IMR-90 (cell line): Measurements from ENCODE around the gene CTNND2. TPM values are rescaled to one million over a fixed set of nuclear protein-coding genes. Genes with fewer than 3 reads are reported as not detected.

ENCODE experiments used
- ATAC-seq: fragments of 200-7000 bp; cut with Tn5 transposase; 2 replicates; pipeline ENCODE4 v1.9.1; 2020; ENCODE audit warnings: low read depth, mild to moderate bottlenecking, moderate library complexity
- BruUV-seq: library from RNA; stranded (reverse); fragments of 400-500 nt; replicated peaks from 2 replicates; lab custom pipeline; 2021; lab: Mats Ljungman, UMichigan
- CTCF ChIA-PET: fragments of 300-600 bp; formaldehyde crosslinking; extraction: SDS; loops from one replicate; lab custom pipeline; 2021; ENCODE audit warnings: antibody characterized with exemption; lab: Yijun Ruan, JAX
- POLR2A ChIA-PET: fragments of 300-600 bp; sonication (Branson Sonifier 250); formaldehyde crosslinking; loops from one replicate; lab custom pipeline; 2022; ENCODE audit warnings: antibody characterized with exemption; ENCODE audit not compliant: unreplicated experiment; lab: Charles Lee
- DNase-seq: peaks from one replicate; pipeline ENCODE4 v3.0.0; 2013
- H2AFZ ChIP-seq: replicated peaks from 2 replicates; pipeline ENCODE3; 2013; ENCODE audit warnings: low read length, mild to moderate bottlenecking; ENCODE audit not compliant: poor library complexity
- H2AK5ac ChIP-seq: 2 replicates; pipeline ENCODE4 v1.6.1; 2013; ENCODE audit warnings: low read depth, low read length, inconsistent platforms
- H2AK9ac ChIP-seq: replicated peaks from 2 replicates; pipeline ENCODE3; 2013; ENCODE audit warnings: mild to moderate bottlenecking, low read depth, low read length, moderate library complexity; ENCODE audit not compliant: poor library complexity
- H2BK120ac ChIP-seq: 2 replicates; pipeline ENCODE4 v1.6.1; 2013; ENCODE audit warnings: low read depth, low read length, inconsistent platforms
- H2BK15ac ChIP-seq: 3 replicates; pipeline ENCODE4 v1.6.1; 2013; ENCODE audit warnings: low read depth, low read length, inconsistent platforms
- H2BK20ac ChIP-seq: 2 replicates; pipeline ENCODE4 v1.6.1; 2013; ENCODE audit warnings: low read depth, mild to moderate bottlenecking, inconsistent platforms, low read length, moderate library complexity
- H2BK5ac ChIP-seq: 2 replicates; pipeline ENCODE4 v1.6.1; 2013; ENCODE audit warnings: mild to moderate bottlenecking, low read depth, low read length, inconsistent platforms; ENCODE audit not compliant: poor library complexity, severe bottlenecking
- H3K14ac ChIP-seq: replicated peaks from 2 replicates; pipeline ENCODE4 v1.6.1; 2013; ENCODE audit warnings: low read depth, low read length, inconsistent platforms
- H3K18ac ChIP-seq: 2 replicates; pipeline ENCODE4 v1.6.1; 2013; ENCODE audit warnings: low read depth, low read length, control low read depth
- H3K23ac ChIP-seq: 2 replicates; pipeline ENCODE4 v1.6.1; 2013; ENCODE audit warnings: low read depth, low read length, inconsistent platforms
- H3K27ac ChIP-seq: 2 replicates; pipeline ENCODE4 v1.5.1; 2013; ENCODE audit warnings: mild to moderate bottlenecking, control low read depth, low read length; ENCODE audit not compliant: insufficient read depth
- H3K27me3 ChIP-seq: 2 replicates; pipeline ENCODE4 v1.6.1; 2013; ENCODE audit warnings: low read length; ENCODE audit not compliant: control insufficient read depth, insufficient read depth
- H3K36me3 ChIP-seq: 2 replicates; pipeline ENCODE4 v1.6.1; 2013; ENCODE audit warnings: low read length, mixed read lengths; ENCODE audit not compliant: control insufficient read depth, insufficient read depth
- H3K4ac ChIP-seq: 2 replicates; pipeline ENCODE4 v1.6.1; 2013; ENCODE audit warnings: low read depth, low read length, inconsistent platforms
- H3K4me1 ChIP-seq: 2 replicates; pipeline ENCODE4 v1.6.1; 2013; ENCODE audit warnings: low read length, mixed read lengths; ENCODE audit not compliant: control insufficient read depth, insufficient read depth
- H3K4me2 ChIP-seq: 2 replicates; pipeline ENCODE4 v1.6.1; 2013; ENCODE audit warnings: low read depth, mild to moderate bottlenecking, control low read depth, low read length, moderate library complexity
- H3K4me3 ChIP-seq: 2 replicates; pipeline ENCODE4 v1.5.1; 2013; ENCODE audit warnings: low read depth, mild to moderate bottlenecking, control low read depth, low read length, moderate library complexity; ENCODE audit not compliant: insufficient read depth
- H3K56ac ChIP-seq: 2 replicates; pipeline ENCODE4 v1.6.1; 2013; ENCODE audit warnings: low read length, inconsistent platforms; ENCODE audit not compliant: insufficient read depth; ENCODE audit errors: extremely low read depth
- H3K79me1 ChIP-seq, 2 experiments: 2 replicates each; pipeline ENCODE4 v1.6.1; 2013; ENCODE audit warnings: low read length in 2 of 2, inconsistent platforms in 1 of 2, low read depth in 1 of 2
- H3K9ac ChIP-seq: 2 replicates; pipeline ENCODE4 v1.6.1; 2013; ENCODE audit warnings: low read depth, low read length, control low read depth
- H3K9me1 ChIP-seq: 2 replicates; pipeline ENCODE4 v1.6.1; 2013; ENCODE audit warnings: low read length, inconsistent platforms; ENCODE audit not compliant: insufficient read depth
- H3K9me3 ChIP-seq: 2 replicates; pipeline ENCODE4 v1.6.1; 2013; ENCODE audit warnings: low read length; ENCODE audit not compliant: control insufficient read depth, insufficient read depth
- H4K20me1 ChIP-seq: 2 replicates; pipeline ENCODE4 v1.6.1; 2013; ENCODE audit warnings: low read length, inconsistent platforms; ENCODE audit not compliant: insufficient read depth
- H4K5ac ChIP-seq: 2 replicates; pipeline ENCODE4 v1.6.1; 2013; ENCODE audit warnings: mild to moderate bottlenecking, low read depth, low read length, control low read depth
- H4K8ac ChIP-seq, 2 experiments: 2 replicates each; pipeline ENCODE4 v1.6.1; 2013; ENCODE audit warnings: low read depth in 2 of 2, low read length in 2 of 2, control low read depth in 1 of 2, inconsistent platforms in 1 of 2
- H4K91ac ChIP-seq: 2 replicates; pipeline ENCODE4 v1.6.1; 2013; ENCODE audit warnings: low read depth, low read length, inconsistent platforms; ENCODE audit not compliant: insufficient read depth
- BHLHE40 ChIP-seq: fragments of 150-350 bp; IDR thresholded peaks from 2 replicates; pipeline ENCODE4 v1.6.1; 2016; ENCODE audit warnings: mild to moderate bottlenecking, low read depth, low read length
- CEBPB ChIP-seq: IDR thresholded peaks from 2 replicates; pipeline ENCODE4 v1.6.1; 2012; ENCODE audit warnings: low read depth, low read length, improper control_type of control experiment
- CHD1 ChIP-seq: IDR thresholded peaks from 2 replicates; pipeline ENCODE4 v1.6.1; 2012; ENCODE audit warnings: low read depth, low read length, improper control_type of control experiment
- FOS ChIP-seq: fragments of 150-350 bp; IDR thresholded peaks from 2 replicates; pipeline ENCODE4 v1.6.1; 2016; ENCODE audit warnings: low read depth, low read length
- MAFK ChIP-seq: IDR thresholded peaks from 2 replicates; pipeline ENCODE4 v1.6.1; 2012; ENCODE audit warnings: low read depth, low read length, improper control_type of control experiment
- MAZ ChIP-seq: IDR thresholded peaks from 2 replicates; pipeline ENCODE4 v1.6.1; 2012; ENCODE audit warnings: low read depth, mild to moderate bottlenecking, low read length, improper control_type of control experiment, moderate library complexity, borderline replicate concordance
- MXI1 ChIP-seq: IDR thresholded peaks from 2 replicates; pipeline ENCODE4 v1.6.1; 2012; ENCODE audit warnings: low read depth, mild to moderate bottlenecking, low read length, moderate library complexity, borderline replicate concordance
- NFE2L2 ChIP-seq: fragments of 150-350 bp; IDR thresholded peaks from 2 replicates; pipeline ENCODE4 v1.6.1; 2016; ENCODE audit warnings: low read depth, mild to moderate bottlenecking, low read length
- POLR2A ChIP-seq: IDR thresholded peaks from 2 replicates; pipeline ENCODE4 v1.6.1; 2012; ENCODE audit warnings: mild to moderate bottlenecking, low read depth, low read length
- RAD21 ChIP-seq: IDR thresholded peaks from 2 replicates; pipeline ENCODE4 v1.6.1; 2012; ENCODE audit warnings: low read length, improper control_type of control experiment
- RCOR1 ChIP-seq: IDR thresholded peaks from 2 replicates; pipeline ENCODE4 v1.6.1; 2012; ENCODE audit warnings: mild to moderate bottlenecking, low read length, improper control_type of control experiment; ENCODE audit not compliant: insufficient replicate concordance
- RFX5 ChIP-seq: IDR thresholded peaks from 2 replicates; pipeline ENCODE4 v1.8.0; 2012; ENCODE audit warnings: low read depth, mild to moderate bottlenecking, low read length, moderate library complexity
- SMC3 ChIP-seq: fragments of 150-350 bp; IDR thresholded peaks from 2 replicates; pipeline ENCODE4 v1.6.1; 2016; ENCODE audit warnings: low read depth, mild to moderate bottlenecking, antibody characterized with exemption, low read length, moderate library complexity
- dilution Hi-C: fragments of 300-500 bp; cut with HindIII; formaldehyde crosslinking; loops from one replicate; pipeline ENCODE4 v1.14.3; 2018; ENCODE audit warnings: low sequenced_read_pairs; ENCODE audit not compliant: unreplicated experiment
- in situ Hi-C: fragments of 300-500 bp; cut with MboI; formaldehyde crosslinking; loops from 3 replicates; pipeline ENCODE4 v1.14.3; 2019; ENCODE audit warnings: low sequenced_read_pairs, inconsistent platforms, mixed read lengths
- intact Hi-C: fragments of 100-400 bp; cut with micrococcal nuclease; formaldehyde crosslinking; loops from 2 replicates; pipeline ENCODE4 v1.10.0; 2022
- polyA plus RNA-seq, 3 experiments: library from polyadenylated mRNA; depleted of rRNA; stranded (reverse); fragments of >200 nt; gene quantifications; 2 replicates each; pipeline ENCODE4 v1.2.3, GENCODE V29; 2012; ENCODE audit warnings: low replicate concordance in 1 of 3
- total RNA-seq: library from RNA; depleted of rRNA; stranded (reverse); fragments of >200 nt; gene quantifications from 2 replicates; pipeline ENCODE4 v1.2.3, GENCODE V29; 2012
- TF ChIP-seq, protein P1 (sequence below): fragments of 150-350 bp; IDR thresholded peaks from 2 replicates; pipeline ENCODE4 v1.6.1; 2016; ENCODE audit warnings: low read depth, mild to moderate bottlenecking, low read length, moderate library complexity, borderline replicate concordance
- TF ChIP-seq, protein P2 (sequence below): conservative IDR thresholded peaks from 2 replicates; pipeline ENCODE4 v1.5.1; 2012; ENCODE audit warnings: mild to moderate bottlenecking, low read depth, low read length, improper control_type of control experiment
- TF ChIP-seq, protein P3 (sequence below): fragments of 150-350 bp; IDR thresholded peaks from 2 replicates; pipeline ENCODE4 v1.6.1; 2017; ENCODE audit warnings: mild to moderate bottlenecking, antibody characterized with exemption, low read length, low read depth

CTNND2 gene
- total and polyA plus RNA-seq, 2 of the 4 experiments (the other 2 are of a cell fraction), result not detected

DNA sequence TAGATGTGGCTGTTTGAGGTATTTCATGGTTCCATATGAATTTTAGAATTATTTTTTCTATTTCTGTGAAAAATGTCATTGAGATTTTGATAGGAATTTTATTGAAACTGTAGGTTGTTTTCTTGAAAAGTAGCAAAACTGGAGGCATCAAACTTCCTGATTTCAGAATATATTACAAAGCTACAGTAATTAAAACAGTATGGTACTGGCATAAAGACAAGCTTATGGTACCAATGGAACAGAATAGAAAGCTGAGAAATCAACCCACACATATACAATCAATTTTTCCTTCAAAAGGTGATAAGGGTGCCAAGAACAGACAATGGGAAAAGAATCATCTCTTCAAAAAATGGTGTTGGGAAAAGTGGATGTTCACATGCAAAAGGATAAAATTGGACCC lies 945.5 kb downstream of the CTNND2 start:
- CTCF ChIA-PET, result no interaction called here
- dilution Hi-C loops, result no loop called here

More for the DNA sequence above, 945.5 kb downstream of the CTNND2 start:
- Histone ChIP-seq H3K9me1 (no peaks in the 10 kb centered on the region), H3K79me1 (no peaks in the 10 kb centered on the region), H3K27ac (no peak overlapping the region), H3K56ac (no peak overlapping the region), H2AFZ (no peak overlapping the region), H3K23ac (no peak overlapping the region), H3K9ac (no peak overlapping the region), H3K9me3 (no peaks in the 10 kb centered on the region), H2BK120ac (no peak overlapping the region), H4K20me1 (no peaks in the 10 kb centered on the region), H4K8ac (no peak overlapping the region), H3K4me3 (no peak overlapping the region), H3K14ac (no peak overlapping the region), H2BK15ac (no peak overlapping the region), H3K18ac (no peak overlapping the region), H2BK5ac (no peak overlapping the region), H4K5ac (no peak overlapping the region), H2AK5ac (no peak overlapping the region), H4K91ac (no peak overlapping the region), H3K4ac (no peak overlapping the region), H3K4me2 (no peak overlapping the region), H2AK9ac (no peak overlapping the region), H3K4me1 (no peaks in the 10 kb centered on the region), H2BK20ac (no peak overlapping the region), H3K36me3 (no peaks in the 10 kb centered on the region), H3K27me3 (peaks cover 9% of the 10 kb centered on the region)
- POLR2A ChIA-PET, result no interaction called here
- TF ChIP-seq POLR2A (no peak), SMC3 (no peak), MAFK (no peak), CEBPB (no peak), MXI1 (no peak), RFX5 (no peak), CHD1 (no peak), FOS (no peak), MAZ (no peak), NFE2L2 (no peak), BHLHE40 (no peak), RAD21 (no peak), RCOR1 (no peak)
- TF ChIP-seq, protein P1, sequence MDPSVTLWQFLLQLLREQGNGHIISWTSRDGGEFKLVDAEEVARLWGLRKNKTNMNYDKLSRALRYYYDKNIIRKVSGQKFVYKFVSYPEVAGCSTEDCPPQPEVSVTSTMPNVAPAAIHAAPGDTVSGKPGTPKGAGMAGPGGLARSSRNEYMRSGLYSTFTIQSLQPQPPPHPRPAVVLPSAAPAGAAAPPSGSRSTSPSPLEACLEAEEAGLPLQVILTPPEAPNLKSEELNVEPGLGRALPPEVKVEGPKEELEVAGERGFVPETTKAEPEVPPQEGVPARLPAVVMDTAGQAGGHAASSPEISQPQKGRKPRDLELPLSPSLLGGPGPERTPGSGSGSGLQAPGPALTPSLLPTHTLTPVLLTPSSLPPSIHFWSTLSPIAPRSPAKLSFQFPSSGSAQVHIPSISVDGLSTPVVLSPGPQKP, result no peak
- TF ChIP-seq, protein P2, sequence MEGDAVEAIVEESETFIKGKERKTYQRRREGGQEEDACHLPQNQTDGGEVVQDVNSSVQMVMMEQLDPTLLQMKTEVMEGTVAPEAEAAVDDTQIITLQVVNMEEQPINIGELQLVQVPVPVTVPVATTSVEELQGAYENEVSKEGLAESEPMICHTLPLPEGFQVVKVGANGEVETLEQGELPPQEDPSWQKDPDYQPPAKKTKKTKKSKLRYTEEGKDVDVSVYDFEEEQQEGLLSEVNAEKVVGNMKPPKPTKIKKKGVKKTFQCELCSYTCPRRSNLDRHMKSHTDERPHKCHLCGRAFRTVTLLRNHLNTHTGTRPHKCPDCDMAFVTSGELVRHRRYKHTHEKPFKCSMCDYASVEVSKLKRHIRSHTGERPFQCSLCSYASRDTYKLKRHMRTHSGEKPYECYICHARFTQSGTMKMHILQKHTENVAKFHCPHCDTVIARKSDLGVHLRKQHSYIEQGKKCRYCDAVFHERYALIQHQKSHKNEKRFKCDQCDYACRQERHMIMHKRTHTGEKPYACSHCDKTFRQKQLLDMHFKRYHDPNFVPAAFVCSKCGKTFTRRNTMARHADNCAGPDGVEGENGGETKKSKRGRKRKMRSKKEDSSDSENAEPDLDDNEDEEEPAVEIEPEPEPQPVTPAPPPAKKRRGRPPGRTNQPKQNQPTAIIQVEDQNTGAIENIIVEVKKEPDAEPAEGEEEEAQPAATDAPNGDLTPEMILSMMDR, result no peak
- TF ChIP-seq, protein P3, sequence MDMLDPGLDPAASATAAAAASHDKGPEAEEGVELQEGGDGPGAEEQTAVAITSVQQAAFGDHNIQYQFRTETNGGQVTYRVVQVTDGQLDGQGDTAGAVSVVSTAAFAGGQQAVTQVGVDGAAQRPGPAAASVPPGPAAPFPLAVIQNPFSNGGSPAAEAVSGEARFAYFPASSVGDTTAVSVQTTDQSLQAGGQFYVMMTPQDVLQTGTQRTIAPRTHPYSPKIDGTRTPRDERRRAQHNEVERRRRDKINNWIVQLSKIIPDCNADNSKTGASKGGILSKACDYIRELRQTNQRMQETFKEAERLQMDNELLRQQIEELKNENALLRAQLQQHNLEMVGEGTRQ, result no peak
- in situ Hi-C loops (no loop called here), intact Hi-C loops (no loop called here)
- BruUV-seq, result no TSS peak
- DNase-seq, result no peak
- no peak for ATAC-seq
